NCI-H748 (cell line): ENCODE data around the gene SLC24A1.
A peak's percentile ranks its signal among the peaks of the same experiment; 100 is the strongest.
"Not testable (repeated sequence)": the region's sequence is repeated elsewhere in the genome, so short reads cannot be mapped to it uniquely, and the experiment has no call there.

ENCODE experiments used
- DNase-seq: peaks from one replicate; lab custom pipeline; 2025; ENCODE audit not compliant: unreplicated experiment; lab: John Stamatoyannopoulos, UW

SLC24A1 gene

DNA sequence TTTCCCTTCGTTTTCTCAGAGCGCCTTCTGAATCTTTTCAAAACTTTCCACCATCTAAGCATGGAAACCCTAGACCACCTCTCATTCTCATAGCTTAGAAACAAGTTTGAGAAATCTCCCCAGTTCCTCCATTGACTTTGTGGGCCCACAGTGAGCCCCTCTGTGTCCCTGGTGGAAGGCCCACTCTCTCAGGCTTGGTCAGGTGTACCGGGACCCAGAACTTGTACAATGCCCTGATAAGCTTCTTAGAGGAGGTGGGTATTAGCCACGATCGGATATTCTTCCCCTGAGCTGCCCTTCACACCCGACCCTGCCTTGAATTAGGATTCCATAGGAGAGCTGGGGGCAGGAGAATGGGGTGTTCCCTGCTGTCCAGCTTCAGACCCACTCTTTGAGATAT is at the start of gene SLC24A1:
SLC24A1 (plus strand) TSS at position 301 of the 400 bp plus-strand sequence. CDS start 2,143 bp downstream, outside the sequence.
- no peak for DNase-seq

DNA sequence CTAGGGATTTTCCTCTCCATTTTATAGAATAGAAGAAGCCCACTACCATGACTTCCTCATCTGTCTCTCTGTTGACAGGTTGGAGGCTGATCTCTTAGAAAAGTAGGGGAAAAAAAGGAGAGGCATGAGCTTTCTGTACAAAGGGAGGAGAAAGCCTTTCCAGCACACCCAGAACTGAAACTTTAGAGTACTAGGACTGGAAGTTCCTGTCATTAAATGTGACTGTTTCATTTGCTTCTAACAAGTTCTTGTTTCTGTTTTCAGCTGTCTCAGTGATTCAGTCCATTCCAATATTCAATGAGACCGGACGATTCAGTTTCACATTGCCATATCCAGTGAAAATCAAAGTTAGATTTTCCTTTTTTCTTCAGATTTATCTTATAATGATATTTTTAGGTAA is 49.8 kb upstream of the SLC24A1 start:
- DNase-seq, result no peak

DNA sequence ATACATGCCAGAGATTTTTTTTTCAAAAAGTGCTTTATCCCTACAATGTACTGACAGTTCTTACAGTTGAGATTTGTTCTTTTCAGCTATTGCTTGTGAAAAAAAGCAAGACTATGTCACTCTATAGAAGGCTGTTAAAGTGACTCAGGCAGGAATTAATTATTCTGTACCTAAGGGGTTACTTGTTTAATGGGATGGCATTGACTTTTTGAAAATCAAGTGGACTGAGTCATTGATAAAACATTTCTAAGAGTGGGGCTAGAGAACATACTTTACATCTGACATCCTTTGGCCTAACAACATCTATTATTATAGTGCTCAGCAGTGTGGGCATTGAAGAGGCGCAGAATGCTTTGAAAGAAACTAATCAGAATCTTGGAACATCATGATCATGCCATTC is 45.1 kb upstream of the SLC24A1 start:
- no peak for DNase-seq

DNA sequence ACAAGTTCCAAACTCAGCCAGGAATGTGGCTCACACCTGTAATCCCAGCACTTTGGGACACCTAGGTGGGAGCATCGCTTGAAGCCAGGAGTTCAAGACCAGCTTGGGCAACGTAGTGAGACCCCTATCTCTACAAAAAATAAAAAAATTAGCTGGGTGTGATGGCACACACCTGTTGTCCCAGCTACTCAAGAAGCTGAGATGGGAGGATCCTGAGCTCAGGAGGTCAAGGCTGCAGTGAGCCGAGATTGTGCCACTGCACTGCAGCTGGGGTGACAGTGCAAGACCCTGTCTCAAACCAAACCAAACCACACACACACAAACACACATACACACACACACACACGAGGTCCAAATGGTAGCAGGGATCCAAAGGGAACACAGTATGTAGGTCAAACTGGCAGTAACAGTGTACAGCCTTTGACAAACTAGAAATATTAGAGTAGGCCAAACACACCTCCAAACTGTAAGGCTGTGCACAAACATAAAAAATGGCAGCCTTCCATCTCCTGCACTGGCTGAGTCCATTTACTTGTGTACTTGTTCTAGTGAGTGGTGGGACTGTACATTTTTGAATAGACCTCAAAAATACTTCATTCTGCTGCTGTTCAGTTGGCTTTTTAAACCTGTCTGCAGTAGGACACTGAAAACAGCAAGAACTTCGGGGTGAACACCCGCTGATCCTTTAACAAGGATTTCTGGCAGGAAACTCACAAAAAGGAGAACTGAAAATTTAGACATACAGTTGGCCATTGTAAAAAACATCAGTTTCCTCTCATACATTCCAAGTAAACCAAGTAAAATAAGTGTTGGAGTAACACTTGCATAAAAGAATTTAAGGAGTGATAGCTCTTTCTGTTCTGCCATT is 44.4 kb upstream of the SLC24A1 start:
- DNase-seq, result no peak

DNA sequence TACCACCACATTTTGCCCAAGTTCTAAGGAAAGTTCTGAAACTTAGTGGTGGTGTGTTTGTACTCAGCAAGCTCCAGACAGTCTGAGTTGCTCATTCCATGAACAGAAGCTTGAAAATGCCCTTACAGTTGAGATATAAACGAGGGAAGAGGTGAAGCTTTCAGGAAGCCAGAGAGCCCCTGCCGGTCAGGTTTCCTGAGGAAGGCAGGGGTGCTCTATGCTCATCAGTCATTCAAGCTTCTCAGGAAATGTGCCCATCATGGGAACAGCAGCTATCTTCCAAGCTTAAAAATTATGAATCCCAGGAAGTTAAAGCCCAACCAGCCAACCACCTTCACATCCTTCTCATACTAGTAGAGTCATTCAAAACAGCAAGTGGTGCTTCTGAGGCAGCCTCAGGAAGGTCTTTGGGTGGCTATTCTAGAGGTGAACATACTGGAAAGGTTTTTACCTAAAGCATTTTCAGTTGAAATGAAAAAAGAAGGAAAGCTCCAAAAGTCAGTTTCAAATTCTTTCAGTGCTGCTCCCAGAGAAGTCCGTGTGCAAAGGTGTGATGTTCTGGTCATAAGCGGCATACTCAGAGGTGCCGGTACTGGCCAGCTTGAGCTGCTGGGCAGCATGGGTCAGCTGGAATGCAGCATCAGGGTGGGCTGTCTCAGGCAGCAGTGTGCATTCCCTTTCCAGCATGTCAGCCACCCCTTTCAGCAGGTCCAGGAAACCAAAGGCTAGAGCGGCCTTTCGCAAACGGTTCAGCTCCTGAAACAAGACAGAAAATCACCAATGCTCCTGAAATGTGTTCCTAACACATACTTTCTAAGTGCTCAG is 42.6 kb upstream of the SLC24A1 start:
- DNase-seq, result no peak

DNA sequence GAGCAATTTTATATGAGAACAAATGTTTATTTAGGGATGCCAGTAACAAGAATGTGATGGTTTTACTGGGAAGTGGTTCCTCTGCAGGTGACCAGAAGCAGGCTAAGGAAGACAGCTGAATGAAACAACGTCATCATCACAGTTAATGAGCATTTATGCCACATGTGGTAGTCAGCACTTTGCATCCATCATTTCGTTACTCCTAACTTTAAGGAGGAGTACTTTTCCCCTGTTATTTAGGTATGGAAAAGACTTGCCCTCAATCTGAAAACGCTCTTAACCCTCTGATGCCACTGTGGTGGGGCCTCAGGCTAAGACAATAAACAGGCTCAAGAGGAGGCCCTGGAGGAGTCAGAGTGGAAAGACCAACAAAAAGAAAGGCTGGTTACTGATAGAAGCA is 42.0 kb upstream of the SLC24A1 start:
- no peak for DNase-seq

DNA sequence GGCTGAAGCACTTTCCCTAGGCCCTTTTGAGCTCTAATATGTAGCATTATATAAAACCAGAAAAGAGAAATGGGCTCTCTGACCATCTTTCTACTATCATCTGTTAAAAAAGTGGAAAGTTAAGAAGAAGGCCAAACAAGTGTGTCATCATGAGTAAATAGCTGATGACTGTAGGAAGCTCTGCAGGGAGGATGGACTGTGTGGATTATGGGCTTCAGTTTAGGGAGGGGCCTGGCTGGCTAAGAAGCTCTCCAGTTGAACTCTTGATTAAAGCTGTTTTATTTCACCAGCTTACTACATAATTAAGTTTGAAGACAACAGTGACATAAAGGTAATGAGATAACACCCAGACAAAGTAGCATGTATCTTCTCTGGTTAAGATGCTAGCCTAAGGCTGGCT is 41.5 kb upstream of the SLC24A1 start:
- DNase-seq, result no peak

DNA sequence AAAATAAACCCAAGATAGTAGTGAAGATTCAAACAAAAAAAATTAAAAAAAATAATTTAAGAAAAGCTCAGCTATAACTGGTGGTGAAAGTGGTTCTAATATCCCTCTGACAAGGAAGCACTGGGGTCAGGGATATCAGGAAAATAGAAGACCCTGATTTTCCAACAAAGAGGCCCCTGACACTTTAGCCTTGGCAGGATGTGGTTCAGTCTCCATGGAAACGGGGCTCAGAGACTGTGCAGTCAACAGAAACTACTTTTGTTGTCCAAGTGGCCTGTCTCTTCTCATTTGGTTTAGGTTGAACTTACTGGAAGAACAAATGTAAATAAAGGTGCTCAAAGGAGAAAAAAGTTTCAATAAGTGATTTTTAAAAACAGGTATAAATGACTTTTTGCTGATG is 38.0 kb upstream of the SLC24A1 start:
- DNase-seq, result peak; percentile 2

DNA sequence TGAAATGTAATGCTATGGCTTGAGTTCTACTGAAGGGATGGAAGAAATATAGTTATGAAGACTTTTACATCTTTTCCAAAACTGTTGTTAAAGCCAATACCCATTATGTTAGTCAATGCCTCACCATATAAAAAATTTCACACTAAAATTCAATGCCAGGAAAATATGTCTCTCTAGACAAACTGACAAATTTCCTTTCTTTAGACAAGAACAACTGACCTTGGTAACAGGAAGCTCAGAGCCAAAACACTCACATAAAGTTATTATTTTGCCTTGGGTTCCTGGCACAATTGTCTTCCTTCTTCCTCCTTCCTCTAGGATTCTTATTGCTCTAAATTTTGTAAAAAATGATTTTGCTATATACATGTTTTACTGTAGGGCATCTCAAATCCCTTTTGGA is 37.5 kb upstream of the SLC24A1 start:
- no peak for DNase-seq

DNA sequence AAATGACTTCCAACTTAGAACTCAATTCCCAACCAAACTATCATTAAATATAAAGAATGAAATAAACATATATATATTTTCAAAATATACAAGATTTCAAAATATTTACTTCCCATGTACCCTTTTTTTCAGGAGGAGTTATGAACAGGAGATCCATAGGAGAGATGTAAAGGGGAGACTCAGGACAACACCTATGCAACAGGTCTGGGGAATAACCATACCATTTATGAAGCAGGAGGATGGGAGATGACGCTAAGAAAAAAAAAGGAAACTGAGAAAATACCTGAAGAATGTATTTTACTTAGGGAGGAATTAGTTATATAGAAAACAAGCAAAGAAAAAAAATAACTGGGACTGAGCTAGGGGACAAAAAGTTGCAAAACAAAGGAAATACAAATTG is 34.6 kb upstream of the SLC24A1 start:
- DNase-seq, result no peak

DNA sequence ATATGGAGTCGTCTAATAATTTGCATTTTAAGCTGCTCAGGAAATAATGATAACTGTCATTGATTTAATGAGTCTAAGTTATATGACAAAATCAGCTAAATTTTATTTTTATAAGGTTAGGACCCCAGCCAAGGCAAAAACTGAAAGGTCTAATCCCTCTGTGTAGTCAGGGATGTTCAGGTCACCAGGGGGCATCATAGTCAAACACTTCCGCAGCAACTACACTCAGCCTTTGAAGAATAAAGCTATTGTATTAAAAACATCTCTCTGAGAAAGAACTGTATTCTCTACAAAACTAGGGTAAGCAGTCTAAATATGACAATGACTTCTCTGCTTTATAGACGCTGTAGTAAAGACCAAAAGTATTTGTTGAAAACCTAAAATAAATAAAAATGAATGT is 25.8 kb upstream of the SLC24A1 start:
- peak; percentile 20 for DNase-seq

DNA sequence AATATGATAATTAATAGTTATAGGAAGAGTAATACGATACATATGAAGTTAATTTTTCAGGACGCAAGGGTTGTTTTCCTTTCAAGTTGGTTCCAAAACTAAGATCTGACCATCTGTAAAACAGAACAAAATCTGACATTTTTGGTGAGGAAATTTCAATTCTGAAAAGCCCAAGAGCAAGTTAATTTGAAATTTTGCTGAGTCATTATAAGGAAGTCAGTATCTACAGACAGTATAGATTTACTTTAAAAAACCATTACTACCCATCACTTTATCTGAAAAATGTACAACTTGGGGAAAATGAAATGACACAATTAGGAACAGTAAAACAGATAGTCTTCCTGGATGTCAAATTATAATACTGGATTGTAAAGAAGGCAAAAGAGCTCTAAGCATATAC is 23.3 kb upstream of the SLC24A1 start:
- DNase-seq, result no peak

DNA sequence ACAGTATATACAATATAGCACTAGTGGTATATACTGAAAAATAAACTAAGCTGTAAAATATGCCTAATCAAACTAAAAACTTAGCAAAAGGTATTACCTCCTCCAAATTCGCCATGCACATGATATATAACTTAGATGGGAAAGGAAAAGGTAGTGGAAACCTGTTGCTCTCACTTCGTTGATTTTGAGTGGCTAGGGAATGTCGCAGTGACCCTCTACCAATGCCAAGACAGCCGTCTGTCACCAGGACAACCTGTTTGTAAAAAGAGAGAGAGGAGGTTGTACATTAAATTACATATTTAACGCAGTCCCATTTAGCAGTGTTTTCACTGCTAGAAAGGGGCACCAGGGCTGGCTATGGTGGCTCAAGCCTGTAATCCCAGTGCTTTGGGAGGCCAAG is 22.1 kb upstream of the SLC24A1 start:
- no peak for DNase-seq

DNA sequence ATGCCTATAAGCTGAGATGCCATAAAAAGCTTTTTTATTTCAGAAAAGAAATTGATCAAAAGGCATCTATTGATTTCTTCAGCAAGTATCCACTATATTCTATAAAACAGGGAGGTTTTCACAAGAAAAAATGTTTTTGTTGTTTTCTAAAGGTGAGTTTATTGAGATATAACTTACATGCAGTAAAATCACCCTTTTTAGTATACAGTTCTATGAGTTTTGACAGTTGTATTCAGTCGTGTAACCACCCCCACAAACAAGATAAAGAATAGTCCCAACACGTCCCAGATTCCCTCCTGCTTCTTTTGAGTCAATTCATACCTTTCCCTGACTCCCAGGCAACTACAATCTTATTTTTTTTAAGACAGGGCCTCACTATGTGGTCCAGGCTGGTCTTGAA is 18.6 kb upstream of the SLC24A1 start:
- DNase-seq, result no peak

DNA sequence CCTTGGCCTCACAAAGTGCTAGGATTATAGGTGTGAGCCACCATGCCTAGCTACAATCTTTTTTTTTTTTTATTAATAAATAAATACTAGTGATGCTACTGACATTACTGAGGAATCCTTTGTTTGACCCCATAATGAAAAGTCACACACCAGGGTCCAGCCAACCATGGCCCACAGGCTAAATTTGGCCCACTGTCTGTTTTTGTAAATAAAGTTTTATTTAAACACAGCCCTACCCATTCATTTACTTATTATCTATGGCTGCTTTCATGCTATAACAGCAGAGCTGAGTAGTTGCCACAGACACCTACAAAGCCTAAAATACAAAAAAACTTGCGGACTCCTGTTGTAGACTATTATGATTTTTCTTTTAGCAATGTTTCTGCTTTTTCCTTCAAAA is 18.2 kb upstream of the SLC24A1 start:
- DNase-seq, result no peak

DNA sequence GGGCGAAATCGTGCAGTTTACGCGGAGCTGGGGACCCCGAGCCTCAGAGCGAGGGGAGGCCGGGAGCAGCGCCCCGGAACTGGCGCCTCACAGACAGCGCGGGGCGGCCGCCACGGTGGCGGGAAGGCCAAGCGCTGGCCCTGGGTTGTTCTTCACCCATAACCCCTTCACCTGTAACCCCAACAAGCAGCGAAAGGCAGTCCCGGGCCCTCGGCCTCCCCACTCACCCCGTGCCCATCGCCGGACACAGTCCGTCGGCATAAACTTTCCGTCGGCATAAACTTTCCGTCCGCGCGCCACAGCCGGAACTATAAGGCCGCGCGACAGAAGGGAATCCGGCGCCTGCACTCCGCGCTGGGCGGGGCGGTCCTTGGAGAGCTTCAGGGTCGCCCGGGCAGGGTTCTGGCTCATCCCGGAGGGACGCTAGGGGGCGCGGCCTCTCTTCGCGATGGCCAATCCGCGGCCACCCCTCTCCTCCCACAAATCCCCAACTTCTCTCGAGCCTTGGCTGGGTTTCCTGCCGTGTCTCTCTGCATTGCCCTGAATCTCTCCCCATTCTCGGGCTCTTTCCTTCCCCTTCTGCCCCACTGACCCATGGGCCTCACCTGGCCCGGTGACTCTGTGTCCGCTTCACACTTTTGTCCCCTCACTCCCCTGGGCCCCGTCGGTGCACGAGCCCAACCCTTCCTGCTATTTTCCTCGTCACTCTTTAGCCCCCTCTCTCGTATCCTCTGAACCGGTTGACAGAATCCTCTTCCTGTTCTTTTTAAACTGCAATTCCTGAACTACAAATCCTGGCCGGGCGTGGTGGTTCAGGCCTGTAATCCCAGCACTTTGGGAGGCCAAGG is 10.6 kb upstream of the SLC24A1 start, which contains the start of gene INTS14:
INTS14 (minus strand) TSS at position 261 of the 848 bp plus-strand sequence. CDS start 3,751 bp downstream, outside the sequence.
- DNase-seq, result peak; percentile 94

DNA sequence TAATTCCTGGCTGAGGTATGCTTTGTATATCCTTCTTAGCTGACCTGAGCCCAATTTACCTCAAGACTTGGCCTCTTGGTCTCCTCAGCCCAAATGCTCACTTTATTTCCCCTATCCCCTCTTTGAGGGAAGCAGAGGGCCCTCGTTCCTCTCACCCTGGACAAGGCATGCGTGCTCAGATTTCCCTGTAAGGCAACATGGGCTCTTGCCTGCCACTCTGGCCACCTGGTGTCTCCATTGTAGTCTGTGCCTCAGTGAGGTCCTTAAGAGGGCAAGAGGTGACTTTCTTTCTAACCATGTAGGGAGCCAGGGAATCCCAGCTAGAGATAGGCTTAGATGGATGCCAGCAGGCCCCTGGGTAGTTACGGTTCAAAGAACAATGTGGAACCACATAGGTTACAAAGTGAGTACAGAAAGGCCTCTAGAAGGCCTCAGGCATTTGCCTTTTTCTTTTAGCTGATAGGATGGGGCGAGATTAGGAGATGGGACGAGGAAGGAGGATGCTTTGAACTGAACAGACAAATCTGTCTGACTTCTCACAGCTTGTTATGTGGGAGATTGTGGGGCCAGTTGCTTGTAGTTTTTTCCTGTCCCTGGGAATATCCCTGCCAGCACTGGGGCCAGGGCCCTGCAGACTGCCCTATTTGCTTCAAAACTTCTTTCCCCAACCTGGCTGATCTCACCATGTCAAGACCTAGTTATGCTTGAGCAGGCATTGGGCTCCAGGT is 9.7 kb upstream of the SLC24A1 start:
- DNase-seq, result no peak

DNA sequence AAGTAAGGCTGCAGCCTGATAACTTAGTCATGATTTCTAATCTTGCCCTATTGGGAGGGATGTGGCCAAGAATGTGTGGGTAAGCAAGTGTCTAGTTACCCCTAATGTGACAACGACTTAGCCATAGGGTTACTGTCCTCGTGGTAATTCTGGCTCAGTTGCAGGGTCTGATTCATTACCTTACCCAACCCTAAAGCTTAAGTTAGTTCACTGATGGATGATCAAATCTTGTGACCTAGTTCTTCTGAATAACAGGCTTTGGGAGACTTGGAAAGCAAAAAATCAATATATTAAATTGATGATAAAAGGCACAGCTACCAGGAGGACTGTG is 9.2 kb upstream of the SLC24A1 start:
- DNase-seq, result no peak

DNA sequence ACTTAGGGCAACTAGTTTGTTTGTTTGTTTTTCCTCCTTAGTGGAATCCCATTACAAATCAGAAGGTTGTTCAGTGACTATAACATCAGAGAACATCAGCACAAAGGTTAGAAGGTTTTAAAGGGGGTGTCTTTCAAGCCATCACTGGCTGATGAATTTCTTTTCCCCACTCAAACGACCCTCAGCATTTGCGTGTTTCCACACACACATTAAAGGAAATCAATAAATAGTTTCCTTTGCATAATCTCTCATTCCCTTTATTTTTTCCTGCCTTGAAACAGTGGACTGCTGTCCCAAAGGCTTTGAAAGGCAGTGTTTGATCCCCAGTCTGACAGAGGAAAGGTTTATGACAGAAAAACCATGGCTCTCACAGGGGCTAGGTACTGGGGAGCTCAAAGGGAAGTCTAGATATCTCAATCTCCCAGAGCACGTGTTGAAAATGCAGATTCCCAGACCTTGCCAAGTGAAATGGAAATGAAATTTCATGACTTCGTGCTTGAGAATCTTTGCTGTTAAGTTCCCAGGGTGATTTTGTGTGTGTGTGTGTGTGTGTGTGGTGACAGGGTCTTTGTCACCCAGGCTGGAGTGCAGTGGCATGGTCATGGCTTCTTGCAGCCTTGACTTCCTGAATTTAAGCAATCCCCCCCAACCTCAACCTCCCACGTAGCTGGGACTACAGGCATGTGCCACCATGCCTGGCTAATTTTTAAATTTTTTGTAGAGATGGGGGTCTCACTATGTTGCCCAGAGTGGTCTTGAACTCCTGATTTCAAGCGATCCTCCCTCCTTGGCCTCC is 8.6 kb upstream of the SLC24A1 start:
- no peak for DNase-seq

DNA sequence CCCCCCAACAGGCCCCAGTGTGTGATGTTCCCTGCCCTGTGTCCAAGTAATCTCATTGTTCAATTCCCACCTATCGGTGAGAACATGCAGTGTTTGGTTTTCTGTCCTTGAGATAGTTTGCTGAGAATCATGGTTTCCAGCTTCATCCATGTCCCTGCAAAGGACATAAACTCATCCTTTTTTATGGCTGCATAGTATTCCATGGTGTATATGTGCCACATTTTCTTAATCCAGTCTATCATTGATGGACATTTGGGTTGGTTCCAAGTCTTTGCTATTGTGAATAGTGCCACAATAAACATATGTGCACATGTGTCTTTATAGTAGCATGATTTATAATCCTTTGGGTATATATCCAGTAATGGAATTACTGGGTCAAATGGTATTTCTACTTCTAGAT is 5.9 kb upstream of the SLC24A1 start:
- not testable (repeated sequence) for DNase-seq
